HG03064 (cell line): Measurements from ENCODE around the gene CSNK1E.

ENCODE experiments used
- ATAC-seq: cut with Tn5 transposase; IDR thresholded peaks from one replicate; pipeline ENCODE4 v1.9.1; 2021; ENCODE audit warnings: low read depth; ENCODE audit not compliant: unreplicated experiment

The CSNK1E gene

DNA sequence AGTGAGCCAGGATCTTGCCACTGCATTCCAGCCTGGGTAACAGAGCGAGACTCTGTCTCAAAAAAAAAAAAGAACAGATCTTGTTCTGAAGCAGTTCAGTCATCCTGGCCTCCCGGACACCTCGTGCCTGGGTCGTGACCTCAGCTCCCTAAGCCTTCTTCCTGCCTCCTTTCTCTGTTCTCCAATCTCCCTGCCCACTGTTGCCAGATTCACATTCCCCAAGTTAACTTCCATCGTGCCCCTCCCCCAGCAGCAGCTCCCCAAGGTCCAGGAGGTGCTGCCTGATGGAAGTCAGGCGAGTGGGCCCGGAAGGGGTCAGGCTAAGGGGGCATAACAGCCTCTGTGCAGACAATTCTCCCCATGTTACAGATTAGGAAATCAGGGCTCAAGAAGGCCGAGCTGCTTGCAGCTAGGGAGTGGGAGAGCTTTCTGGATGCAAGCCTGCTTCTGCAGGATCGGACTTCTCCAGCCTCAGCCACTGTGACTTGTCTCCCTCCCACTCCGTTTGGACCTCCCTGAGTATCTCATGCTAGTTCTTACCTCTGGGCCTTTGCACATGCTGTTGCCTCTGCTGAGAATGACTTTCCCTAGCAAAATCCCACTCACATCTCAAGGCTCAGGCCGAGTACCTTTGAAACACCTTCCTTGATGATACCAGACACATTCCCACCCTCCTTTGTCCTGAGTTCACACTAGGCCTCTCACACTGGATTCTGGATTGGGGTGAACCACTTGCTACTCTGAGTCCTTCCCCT, 30.1 kb downstream of the CSNK1E start:
- ATAC-seq = no peak

DNA sequence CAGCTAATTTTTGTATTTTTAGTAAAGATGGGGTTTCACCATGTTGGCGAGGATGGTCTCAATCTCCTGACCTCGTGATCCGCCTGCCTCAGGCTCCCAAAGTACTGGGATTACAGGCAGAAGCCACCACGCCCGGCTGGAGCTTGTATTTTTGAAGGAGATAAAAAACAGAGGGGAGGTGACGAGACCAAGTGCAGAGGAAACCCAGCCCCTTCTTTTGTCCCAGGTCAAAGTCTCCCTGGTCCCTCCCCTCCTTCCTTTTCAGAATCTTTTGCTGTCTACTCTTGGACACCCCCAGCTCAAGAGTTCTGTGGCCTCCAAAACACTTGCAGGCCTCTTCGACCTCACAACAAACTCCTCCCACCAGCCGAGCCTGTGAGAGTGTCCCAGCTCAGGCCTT, 32.2 kb downstream of the CSNK1E start:
- no peak for ATAC-seq

DNA sequence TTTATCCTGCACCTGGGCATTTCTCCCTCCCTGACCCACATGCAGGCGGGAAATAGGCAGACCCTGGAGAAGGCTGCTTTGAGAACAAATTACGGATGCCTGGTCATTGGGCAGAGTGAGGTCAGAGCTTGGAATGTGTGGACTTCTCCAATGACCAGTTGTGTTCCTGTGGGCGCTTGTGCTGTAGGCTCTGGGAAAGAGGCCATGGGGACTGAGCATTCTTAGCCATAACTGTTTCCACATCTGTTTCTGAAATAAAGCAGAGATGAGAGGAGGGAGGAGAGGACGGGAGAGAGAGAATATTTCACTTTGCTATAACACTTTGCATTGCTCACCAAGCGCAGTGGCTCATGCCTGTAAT, 33.2 kb downstream of the CSNK1E start:
- no peak for ATAC-seq

DNA sequence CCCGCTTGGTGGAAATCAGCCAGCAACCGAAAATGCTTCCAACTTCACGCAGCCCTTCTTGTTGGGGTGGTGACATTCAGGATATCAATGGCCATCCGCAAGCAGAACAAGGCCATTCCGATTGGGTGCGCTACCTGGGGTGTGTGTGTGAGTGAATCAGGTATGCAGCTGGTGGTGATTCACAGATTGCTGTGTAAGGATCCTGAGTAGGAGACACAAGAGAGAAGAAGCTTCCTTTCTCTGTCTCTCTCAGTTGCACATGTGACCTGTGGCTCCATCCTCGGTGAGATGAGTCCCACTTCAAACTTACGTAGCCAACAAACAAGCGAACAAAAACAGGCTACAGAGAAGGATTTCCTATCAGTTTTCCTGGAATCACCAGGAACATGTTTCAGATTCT, 34.8 kb downstream of the CSNK1E start:
- ATAC-seq = no peak

DNA sequence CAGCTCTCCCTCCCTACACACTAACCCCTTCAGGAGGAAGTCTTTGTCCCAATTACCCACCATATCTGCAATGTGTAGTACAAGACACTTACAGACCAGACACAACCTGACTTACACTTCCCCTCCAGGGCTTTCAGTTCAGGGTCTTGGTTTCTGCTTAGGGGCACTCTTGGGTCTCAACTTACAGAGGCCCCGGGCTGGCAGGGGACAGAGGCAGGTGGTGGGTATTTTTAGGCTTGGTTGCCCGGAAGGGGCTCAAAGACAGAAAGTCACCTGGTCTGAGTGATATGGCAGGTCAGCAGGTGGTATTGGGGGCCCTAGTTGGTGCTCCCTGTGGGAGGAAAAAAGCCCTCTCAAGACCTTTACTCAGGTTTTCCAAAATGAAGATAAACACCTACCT, 41.1 kb downstream of the CSNK1E start:
- ATAC-seq = no peak

DNA sequence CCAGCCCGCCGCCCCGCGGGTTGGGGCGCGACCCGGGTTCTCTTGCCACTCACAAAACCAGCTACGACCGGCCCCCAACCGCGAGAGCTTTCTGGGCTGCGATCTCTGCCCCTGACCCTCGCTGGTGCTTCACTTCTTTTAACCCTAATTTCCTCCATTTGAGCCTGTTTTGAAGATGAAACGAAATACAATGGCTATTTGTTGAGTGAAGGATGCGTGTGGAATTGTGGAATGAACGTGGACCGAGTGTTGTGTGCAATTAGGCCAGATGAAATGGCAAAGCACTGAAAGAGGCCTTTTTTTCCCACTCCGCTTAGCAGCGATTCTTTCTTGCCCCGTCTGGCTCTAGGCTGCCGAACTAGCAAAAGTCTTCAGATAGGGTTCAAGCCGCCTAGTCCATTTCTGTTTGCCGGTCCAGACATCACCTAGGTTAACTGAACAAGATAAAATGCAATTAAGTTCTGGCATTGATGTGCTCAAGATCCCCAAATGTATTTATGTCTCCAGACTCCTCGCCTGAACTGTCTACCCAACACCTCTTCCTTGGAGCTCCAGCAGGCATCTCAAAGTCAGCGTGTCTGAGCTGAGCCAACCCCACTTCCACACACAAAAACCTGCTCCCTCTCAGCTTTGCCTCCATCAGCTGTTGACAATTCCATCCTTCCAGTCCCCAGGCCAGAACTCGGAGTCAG, 44.0 kb downstream of the CSNK1E start:
- no peak for ATAC-seq

DNA sequence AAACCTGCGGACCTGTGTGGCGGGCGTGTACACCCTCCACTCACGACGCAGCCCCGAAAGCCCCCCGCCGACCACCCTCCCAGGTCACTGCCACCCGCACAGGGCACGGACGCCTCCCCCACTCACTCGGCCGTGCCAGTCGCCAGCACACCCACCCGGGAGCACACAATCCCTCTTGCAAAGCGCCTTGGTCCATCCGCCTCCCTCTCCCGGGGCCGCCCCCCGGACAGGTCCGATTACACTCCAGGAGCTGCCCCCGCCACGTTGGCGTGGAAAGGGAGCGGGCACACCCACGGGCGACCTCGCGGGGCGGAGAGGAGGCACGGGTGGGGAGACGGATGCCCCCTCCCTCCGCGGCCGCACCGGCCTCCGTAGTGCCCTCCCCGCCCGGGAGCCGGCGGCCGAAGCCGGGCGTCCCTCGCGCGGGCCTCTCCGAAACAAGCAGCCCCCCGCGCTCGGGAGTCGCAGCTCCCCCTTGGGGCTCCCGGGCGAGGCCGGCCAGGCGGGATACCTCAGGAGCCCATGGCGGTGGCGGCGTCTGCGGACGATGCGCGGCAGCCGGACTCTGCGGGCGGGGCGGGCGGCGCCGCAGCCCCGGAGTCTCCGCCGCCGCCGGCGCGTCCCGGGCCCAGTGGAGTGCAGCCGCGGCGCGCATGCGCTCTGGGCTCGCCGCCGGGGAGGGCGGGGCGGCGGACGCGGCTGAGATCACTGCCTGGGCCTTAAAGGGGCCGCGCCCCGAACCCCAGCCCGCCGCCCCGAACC, 44.7 kb downstream of the CSNK1E start, which contains the start of gene TMEM184B:
TSS of gene TMEM184B (minus strand) at position 638 of the 762 bp plus-strand sequence. CDS start 25,049 bp downstream, outside the sequence.
- peak; percentile 68 for ATAC-seq

DNA sequence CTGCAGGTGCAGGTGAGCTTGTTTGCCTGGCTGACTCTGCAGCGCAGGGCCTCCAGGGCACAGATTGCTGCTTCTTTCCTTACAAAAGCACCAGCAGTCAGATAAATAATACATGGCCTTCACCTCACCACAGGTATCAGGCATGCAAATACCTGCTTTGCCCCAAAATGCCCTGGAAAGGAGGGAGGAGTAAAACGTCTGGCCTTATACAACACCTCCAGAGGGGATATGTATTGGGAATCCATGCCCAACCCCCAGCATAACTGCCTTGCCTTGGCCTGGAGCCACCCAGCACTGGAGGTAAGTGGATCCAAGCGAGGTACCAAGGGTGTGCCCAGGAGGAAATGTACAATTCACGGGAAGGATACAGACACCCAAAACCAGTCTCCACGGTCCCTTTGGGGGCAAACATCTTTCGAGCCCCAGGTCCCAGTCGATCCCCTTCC, 45.3 kb downstream of the CSNK1E start:
- no peak for ATAC-seq

DNA sequence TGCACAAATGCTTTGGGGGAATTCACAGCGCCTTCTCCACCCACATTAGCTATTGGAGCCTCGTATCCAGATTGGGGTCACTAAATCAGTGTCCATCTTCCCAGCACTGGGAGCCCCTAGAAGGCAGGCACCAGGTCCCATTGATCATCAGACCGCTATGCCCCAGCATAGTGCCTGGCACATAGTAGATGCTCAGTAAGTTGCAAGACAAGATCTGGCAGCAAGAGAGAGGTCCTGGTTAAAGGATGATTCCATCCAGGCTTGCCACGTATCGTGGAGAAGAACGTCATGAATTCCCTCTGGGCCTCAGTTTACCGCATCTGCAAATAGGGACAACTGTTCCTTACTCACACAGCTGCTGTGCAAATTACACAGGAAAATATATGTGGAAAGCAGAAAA, 46.1 kb downstream of the CSNK1E start:
- ATAC-seq = no peak

DNA sequence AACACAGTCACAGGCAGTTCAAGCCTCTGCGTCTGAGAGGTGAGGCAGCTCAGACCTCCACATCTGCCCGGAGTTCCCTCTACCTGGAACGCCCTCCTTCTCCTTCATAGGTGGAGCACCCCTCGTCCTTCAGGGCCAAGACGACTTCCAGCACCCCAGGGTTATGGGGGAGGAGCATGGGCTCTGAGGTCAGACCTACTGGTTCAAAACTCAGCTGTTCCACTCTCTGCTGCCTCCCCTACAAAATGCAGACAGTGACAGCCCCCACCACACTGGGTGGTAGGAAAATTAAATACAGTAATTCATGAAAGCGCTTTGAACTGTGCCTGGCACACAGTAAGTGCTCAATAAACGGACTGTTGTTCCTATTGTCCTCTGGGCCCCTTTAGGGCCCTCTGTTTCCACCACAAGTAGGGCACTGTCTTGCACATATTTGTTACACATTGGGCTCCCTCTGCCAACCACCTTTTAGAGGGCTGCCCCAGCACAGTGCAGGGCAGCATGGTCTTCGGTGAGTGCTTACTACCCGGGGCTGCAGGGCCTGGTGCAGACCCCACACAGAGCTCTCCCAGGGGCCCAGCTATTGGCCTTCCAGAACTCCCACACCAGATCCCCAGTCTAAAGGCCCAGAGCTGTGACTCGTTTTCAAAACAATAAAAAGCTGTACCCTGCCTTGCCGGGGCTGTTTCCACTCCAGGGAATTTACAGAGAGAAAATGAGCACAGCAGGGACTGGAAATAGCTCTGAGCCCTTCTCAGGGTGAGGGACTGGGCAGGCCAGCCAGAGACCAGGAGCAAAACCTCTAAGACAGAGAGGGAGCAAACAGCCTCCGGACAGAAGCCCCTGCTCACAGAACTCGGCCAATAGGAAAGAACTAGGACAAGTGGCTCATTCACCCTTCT, 46.9 kb downstream of the CSNK1E start:
- ATAC-seq = no peak

DNA sequence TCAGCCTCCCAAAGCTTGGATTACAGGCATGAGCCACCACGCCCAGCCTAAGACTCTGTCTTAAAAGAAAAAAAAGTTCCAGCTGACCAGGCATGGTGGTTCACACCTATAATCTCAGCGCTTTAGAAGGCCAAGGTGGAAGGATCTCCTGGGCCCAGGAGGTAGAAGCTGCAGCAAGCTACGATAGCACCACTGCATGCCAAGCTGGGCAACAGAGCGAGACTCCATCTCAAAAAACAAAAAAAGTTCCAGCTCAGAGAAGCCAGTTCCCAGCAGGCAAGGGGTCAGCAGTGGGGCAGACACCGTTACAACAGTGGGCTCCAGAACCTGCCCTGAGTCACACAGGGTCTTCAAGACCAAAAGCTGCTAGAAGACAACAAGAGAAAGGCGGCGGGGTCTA, 47.8 kb downstream of the CSNK1E start:
- ATAC-seq = no peak

DNA sequence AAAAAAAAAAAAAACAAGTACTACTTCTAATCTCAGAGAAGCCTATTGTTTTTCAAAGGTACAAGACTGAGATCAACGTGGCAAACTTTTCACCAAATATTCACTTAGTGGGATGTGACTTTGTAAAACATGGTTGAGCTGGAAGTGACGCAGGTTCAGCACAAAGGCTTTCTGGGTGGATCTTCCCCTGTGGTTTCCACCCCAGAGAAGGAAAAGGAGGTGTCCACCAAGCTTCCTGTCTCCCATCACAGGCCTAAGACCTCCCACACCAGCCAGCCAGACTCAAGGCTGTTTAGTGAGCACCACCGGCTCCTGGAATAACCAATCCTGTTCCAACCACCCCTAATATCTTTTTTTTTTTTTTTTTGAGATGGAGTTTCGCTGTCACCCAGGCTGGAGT, 50.1 kb downstream of the CSNK1E start:
- ATAC-seq = no peak

DNA sequence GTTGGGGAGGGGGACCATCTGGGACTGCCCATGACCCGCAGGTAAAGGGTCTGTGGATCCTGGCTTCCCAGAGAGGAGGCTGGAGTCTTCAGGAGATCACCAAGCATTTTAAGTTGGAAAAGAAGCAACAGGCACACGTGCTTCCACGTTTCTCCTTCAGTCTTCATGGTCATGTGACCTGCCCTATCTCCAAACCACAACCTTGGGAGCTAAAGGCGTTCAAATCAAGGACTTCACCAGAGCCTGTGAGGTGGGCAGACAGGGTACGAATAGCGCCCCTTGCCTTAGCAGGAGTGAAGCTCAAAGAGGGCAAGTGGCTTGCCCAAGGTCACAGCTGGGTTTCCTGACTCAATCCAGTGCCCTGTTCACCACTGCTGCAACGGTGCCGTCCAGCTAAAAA, 51.1 kb downstream of the CSNK1E start:
- ATAC-seq = no peak

DNA sequence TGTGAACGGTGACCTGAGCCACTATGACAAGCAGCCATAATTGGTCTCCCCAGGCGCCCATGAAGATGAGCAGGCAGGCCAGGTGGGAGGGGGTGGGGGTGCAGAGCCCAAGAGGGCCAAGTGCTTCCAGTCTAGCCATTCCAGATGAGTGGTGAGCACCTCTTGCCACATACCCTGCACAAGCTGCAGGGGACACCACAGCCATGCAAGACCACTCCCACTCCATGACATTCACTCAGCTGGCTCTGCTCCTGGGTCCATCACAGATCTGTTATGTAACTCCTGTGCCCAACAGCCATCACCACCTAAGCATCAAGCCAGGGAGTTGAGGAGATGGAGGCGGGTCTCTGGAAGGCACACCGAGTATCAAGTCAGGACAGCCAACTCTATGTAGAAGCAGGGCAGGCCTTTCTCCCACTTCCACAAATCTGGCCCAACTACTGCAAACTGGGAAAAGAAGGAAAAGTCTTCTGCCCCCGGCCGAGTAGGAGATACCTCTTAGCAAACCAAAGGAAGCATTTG, 52.9 kb downstream of the CSNK1E start:
- ATAC-seq = no peak

DNA sequence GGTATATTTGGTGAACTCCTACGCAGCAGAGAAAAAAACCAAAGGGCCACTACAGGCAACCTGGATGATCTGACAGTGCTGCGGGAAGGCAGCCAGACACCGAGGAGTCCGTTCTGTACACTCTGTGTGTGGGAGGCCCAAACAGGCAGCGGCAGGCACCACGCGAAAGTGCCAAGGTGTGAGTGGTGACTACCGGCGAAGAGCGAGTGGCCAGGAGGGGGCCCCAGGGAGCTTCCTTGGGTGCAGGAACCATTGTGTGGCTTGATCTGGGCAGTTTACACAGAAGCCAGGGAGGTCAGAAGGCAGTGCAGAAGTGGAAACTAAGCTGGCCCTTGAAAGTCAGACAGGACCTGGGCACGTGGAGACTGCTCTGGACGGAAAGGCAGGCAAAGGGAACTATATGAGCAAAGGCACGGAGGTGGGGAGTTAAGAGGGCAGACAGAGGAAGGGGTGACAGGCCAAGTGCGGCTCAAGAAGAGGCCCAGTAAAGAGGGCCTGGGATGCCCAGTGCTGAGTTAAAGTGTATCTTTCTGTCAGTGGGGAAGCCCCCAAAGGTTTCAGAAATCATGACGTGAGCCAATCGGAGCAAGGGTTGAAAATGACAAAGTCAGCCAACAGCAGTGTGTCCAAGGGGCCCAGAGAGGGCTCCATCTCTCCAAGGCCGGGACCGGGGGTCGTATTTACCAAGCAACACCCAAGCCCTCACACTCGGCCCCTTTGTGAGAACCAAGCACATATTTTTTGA, 55.0 kb downstream of the CSNK1E start:
- no peak for ATAC-seq

DNA sequence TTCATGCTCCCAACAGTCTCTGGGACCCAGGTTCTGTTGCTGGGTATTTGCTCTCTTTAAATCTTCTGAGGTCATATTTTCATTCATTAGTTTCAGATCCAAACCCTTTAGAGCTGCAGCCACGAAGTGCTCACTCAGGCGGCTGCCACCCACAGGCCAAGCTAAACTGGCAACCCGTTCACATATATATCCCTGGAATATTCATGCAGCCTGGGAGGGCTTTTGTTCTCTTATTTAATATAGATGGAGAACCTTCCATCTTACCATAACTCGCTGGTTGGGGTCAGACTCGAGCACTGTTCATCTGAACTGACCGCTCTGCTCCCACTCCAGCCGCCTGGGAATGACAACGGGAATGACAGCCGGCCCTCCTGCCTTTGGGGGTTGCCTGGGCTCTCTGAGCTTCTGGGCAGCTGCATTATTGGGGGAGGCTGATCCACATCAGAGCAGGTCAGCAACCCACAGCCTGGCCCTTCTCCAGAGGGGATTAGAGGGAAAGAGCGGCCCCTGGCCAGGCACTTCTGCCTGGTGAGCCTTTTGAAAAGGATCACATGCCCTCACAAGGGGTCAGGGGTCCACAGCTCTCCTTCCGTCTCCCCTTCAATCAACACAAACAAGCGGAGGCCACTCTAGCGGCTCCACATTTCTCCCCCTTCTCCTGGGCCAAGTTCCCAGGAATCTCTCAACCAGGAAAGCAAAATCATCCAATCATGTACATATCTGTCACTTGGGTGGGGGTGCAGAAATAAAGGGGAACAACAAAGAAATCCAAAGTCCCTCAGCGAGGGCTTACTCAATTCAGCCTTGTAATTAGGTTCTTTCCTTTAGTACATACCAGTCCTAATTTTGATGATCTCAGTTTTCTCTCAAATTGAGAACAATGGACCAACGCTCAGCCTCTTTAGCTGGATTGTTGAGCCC, 56.2 kb downstream of the CSNK1E start:
- ATAC-seq = no peak

DNA sequence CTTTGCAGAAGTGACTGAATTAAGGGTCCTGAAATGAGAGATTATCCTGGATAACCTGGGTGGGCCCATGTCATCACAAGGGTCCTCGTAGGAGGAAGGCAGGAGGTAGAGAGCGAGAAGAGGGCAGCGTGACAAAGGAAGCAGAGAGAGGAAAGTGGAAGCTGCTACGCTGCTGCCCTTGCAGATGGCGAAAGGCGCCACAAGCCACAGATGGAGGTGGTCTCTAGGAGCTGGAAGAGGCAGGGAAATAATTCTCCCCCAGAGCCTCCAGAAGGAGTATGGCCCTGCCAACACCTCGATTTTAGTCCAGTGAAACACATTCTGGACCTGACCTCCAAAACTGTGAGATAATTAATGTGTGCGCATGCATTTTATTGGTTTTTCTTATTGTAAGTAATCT, 57.9 kb downstream of the CSNK1E start:
- ATAC-seq = no peak

DNA sequence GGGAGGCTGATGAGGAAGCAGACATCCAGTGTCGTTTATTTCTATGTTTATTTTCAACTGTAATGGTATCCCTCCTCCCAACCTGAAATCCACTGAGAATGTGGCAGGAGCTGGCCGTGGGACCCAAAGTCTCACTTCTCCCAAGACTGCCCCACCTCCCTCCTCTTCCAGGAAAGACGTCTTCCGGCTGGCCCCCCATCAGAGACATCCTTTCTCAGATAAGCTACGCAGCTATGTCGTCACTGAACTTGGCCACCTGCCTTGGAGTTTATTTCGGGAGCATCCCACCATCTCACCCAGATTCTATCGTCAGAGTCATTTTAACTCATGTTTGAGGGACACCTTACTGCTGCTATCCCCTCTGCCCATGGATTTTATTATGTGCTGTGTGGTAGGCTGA, 58.3 kb downstream of the CSNK1E start:
- no peak for ATAC-seq
